Glomerular visceral epithelial cell (primary cell): Measurements from ENCODE around the gene KL.

Source experiments
- DNase-seq: peaks from one replicate; pipeline ENCODE4 v3.0.0-alpha.2; 2016; ENCODE audit errors: extremely low spot score

The KL gene

DNA sequence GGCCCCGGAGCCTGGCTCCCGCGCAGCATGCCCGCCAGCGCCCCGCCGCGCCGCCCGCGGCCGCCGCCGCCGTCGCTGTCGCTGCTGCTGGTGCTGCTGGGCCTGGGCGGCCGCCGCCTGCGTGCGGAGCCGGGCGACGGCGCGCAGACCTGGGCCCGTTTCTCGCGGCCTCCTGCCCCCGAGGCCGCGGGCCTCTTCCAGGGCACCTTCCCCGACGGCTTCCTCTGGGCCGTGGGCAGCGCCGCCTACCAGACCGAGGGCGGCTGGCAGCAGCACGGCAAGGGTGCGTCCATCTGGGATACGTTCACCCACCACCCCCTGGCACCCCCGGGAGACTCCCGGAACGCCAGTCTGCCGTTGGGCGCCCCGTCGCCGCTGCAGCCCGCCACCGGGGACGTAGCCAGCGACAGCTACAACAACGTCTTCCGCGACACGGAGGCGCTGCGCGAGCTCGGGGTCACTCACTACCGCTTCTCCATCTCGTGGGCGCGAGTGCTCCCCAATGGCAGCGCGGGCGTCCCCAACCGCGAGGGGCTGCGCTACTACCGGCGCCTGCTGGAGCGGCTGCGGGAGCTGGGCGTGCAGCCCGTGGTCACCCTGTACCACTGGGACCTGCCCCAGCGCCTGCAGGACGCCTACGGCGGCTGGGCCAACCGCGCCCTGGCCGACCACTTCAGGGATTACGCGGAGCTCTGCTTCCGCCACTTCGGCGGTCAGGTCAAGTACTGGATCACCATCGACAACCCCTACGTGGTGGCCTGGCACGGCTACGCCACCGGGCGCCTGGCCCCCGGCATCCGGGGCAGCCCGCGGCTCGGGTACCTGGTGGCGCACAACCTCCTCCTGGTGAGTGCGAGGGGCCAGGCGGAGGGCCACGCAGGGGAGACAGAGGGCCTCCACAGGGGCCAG is at the start of gene KL:
TSS of gene KL (plus strand) at position 10 of the 909 bp plus-strand sequence. CDS start at position 28, 18 bp downstream.
- no peak for DNase-seq

GRCh38 chr13:32967584-32968182 is 48.5 kb upstream of the KL start:
- no peak for DNase-seq

GRCh38 chr13:32968316-32968715 is 47.9 kb upstream of the KL start:
- no peak for DNase-seq

- DNase-seq = no peak
These were observed 47.4 kb upstream of the KL start for GRCh38 chr13:32968793-32969192.

- DNase-seq = peak; percentile 90
These were observed 46.7 kb upstream of the KL start for GRCh38 chr13:32969516-32969941.

GRCh38 chr13:32976056-32976805 is 40.0 kb upstream of the KL start:
- no peak for DNase-seq

DNA sequence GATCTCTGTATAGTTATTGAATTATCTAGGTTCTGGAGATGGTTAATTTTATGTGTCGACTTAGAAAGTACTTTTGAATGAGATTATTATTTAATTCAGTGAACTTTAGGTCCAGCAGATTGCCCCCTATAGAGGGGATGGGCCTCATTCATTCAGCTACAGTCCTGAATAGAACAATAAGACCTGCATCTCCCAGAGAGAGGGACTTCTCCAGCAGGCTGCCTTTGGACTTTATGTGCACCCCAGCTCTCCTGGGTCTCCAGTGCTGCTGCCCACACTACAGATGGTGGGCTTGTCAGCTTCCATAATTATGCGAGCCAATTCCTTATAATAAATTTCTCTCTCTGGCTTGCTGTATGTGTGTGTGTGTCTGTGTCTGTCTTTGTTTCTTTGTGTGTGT is 39.3 kb upstream of the KL start:
- no peak for DNase-seq

GRCh38 chr13:32977321-32977720 is 38.9 kb upstream of the KL start:
- DNase-seq = no peak

DNA sequence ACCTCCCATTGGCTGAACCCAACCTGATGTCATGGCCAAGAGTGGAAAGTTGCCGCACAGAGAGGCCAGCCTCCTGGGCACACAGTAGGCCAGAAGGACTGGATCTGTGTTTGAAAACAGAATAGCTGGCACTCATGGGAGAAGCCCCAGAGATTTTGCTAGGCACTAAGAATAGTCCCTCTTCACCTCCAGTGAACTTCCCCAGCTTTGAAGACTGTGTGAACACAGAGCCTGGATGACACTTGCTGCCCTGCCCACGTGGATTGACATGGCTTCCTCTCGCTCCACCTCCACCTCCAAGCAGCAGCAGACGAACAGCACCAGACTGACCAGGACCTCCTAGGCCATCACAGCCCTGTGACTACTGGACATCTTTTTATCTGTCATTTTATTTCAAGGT is 37.9 kb upstream of the KL start:
- DNase-seq = no peak

GRCh38 chr13:32983058-32983457 is 33.2 kb upstream of the KL start:
- no peak for DNase-seq

DNA sequence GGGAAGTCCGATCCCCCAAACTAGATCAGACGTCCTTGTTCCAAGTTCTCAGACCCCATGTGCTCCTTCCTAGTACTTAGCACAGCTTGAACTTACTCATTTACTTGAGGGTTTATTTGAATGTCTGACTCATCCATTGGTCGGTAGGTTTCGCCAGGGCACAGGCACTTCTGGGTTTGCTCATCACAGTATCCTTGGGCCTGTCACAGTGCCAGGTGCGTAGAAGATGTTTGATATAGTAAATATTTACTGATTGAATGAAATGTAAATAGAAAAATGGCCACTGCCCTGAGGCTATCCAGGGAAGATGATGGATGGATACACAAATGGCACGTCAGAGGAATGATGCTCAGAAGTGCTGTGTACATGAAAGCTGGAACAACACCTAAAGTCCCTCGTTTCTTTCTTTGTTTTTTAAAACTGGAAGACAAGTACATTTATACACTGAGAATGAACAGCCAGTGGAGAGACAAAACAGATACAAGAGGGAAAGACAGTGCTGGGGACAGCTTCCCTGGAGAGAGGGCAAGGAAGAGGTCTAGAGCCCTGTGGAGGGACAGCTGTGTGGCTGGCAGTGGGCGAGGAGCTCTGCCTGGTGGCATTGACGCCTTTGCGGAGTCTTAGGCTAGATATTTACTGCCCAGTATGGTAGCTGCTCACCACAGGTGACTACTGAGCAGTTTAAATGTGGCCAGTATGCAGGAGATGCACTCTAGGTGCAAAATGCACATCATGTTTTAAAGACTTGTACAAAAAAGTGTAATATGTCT is 31.2 kb upstream of the KL start:
- DNase-seq = no peak

DNA sequence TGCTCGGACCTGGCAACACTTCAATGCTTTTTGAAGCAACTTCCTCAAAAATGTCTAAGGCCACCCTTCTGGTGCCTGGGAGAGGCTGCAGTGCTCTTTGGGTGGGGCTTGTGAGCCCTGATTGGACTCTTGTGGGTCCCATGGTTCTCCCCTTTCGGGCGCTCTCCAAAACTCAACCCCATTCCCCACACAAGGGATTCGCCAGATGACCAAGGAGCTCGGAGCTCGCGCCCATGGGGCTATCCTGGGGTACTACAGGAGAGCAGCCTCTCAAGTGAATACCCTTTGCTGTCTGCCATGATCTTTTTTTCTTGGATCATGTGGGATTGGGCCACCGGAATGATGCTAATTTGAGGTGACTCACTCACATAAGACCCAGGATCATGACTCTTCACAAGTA is 29.7 kb upstream of the KL start:
- no peak for DNase-seq

GRCh38 chr13:32987462-32987861 is 28.8 kb upstream of the KL start:
- DNase-seq = no peak

GRCh38 chr13:32988608-32989289 is 27.5 kb upstream of the KL start:
- no peak for DNase-seq

DNA sequence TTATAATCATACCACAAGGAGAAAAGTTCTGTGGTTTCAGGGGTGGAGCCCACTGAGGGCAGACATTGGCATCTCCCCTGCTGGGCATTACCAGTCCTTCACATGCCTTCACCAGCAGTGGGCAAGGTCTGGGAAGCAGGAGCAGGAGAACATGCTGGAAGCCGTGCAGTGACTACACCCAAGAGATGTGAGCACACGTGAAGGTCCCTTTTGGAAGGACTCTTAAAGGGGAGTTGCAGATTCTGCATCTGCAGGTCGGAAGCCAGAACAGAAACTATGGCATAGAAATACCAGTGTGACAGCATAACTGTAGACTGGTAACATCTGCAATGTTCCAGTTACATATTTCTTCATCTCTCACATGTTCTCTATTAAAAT is 26.9 kb upstream of the KL start:
- no peak for DNase-seq

DNA sequence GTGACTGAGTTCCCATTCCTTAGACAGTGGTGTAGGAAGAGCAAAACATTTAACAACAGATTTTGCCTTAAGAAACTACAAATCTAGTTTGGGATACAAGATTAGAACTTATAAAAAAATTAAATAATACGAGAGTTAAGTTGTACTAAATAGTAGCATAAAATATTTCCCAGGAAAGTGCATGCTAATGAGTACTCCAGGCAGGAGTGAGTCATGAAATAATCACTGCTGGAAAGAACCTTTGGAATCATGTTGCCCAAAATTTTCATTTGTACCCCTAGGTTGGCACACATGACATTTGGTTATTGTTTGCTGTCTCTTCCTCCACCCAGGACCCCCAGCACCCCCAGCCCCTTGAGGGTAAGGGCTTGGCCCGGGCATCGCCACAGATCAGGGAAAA is 26.3 kb upstream of the KL start:
- DNase-seq = no peak

DNA sequence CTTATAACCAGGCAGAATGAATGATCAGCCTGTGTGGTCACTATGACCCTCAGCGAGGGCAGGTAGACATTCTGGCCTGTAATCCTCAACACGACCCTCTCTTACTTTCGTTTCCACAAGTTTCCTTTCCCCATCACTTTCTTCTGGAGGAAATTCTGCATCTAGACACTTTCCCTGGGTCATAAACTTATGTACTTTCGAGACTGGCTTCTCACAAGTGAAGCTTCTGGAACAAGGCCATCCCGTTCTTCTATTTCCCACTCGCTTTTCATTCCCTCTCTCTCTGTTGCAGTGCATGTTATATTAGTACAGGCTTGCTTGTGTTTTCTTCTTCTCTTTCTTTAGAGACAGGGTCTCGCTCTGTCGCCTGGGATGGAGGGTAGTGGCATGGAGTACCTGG is 23.1 kb upstream of the KL start:
- DNase-seq = no peak

GRCh38 chr13:32997399-32997798 is 18.8 kb upstream of the KL start:
- DNase-seq = no peak

DNA sequence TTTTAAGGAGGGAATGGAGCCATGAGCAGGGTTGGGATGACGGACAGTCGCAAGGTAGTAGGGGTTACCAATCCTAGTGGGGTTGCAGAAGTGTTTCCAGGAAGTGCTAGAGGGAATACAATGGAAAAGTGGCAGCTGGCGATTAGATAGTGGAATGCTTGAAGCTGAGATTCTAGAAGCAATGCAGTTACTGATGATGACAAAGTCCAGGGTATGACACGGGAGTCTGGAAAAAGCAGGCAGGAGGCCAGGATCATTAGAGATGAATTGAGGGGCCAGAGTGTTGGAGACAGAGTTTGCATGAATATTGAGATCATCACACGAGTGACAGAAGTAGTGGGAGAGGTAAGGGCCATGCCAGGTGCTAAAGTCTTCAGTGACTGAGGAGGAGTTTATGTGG is 17.3 kb upstream of the KL start:
- no peak for DNase-seq

GRCh38 chr13:33000365-33000764 is 15.9 kb upstream of the KL start:
- no peak for DNase-seq

- DNase-seq = no peak
These were observed 12.7 kb upstream of the KL start for GRCh38 chr13:33003458-33004019.
